ENCODE results near the gene TIMM21. TPM values are rescaled to one million over a fixed set of nuclear protein-coding genes. Genes with fewer than 3 reads are reported as not detected.

The TIMM21 gene
- total and polyA plus RNA-seq, 4 donors, result 22.0 to 39.2 (median 30.0) TPM

GRCh38 chr18:74185860-74186259 is 37.5 kb downstream of the TIMM21 start:
- H3K9ac ChIP-seq (ENCODE audit: low read depth in 1 of 2, low read length in 2 of 2), result no peak overlapping the region
- H3K27me3 ChIP-seq (ENCODE audit: control insufficient read depth in 4 of 4, insufficient read depth in 4 of 4, low read length in 3 of 4), result no peaks in the 10 kb centered on the region
- no peak overlapping the region for H3K4me3 ChIP-seq (ENCODE audit: low read depth in 1 of 3, low read length in 3 of 3)
- TF ChIP-seq MAX (IDR thresholded peaks at IDR 0.05) (no peak), EGR1 (IDR thresholded peaks at IDR 0.05; ENCODE audit: low read depth in 2 of 2) (no peak), FOXA1 (IDR thresholded peaks at IDR 0.05) (no peak), HNF4G (IDR thresholded peaks at IDR 0.05) (no peak), RXRA (IDR thresholded peaks at IDR 0.05) (no peak), ZBTB33 (IDR thresholded peaks at IDR 0.05) (no peak), TAF1 (conservative IDR thresholded peaks at IDR 0.05) (no peak), YY1 (IDR thresholded peaks at IDR 0.05) (no peak), GABPA (IDR thresholded peaks at IDR 0.05 in 1 of 2, conservative IDR thresholded peaks at IDR 0.05 in 1 of 2) (no peak), RAD21 (IDR thresholded peaks at IDR 0.05) (no peak), ATF3 (IDR thresholded peaks at IDR 0.05) (no peak), HNF4A (conservative IDR thresholded peaks at IDR 0.05) (no peak), NR2F2 (IDR thresholded peaks at IDR 0.05) (no peak), CTCF (IDR thresholded peaks at IDR 0.05; ENCODE audit: low read depth, low read length, missing input control) (no peak), FOXA2 (IDR thresholded peaks at IDR 0.05) (no peak), JUND (IDR thresholded peaks at IDR 0.05) (no peak)
- TF ChIP-seq, protein P1, sequence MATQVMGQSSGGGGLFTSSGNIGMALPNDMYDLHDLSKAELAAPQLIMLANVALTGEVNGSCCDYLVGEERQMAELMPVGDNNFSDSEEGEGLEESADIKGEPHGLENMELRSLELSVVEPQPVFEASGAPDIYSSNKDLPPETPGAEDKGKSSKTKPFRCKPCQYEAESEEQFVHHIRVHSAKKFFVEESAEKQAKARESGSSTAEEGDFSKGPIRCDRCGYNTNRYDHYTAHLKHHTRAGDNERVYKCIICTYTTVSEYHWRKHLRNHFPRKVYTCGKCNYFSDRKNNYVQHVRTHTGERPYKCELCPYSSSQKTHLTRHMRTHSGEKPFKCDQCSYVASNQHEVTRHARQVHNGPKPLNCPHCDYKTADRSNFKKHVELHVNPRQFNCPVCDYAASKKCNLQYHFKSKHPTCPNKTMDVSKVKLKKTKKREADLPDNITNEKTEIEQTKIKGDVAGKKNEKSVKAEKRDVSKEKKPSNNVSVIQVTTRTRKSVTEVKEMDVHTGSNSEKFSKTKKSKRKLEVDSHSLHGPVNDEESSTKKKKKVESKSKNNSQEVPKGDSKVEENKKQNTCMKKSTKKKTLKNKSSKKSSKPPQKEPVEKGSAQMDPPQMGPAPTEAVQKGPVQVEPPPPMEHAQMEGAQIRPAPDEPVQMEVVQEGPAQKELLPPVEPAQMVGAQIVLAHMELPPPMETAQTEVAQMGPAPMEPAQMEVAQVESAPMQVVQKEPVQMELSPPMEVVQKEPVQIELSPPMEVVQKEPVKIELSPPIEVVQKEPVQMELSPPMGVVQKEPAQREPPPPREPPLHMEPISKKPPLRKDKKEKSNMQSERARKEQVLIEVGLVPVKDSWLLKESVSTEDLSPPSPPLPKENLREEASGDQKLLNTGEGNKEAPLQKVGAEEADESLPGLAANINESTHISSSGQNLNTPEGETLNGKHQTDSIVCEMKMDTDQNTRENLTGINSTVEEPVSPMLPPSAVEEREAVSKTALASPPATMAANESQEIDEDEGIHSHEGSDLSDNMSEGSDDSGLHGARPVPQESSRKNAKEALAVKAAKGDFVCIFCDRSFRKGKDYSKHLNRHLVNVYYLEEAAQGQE (IDR thresholded peaks at IDR 0.05), result no peak
- H3K36me3 ChIP-seq (ENCODE audit: control insufficient read depth in 4 of 4, insufficient read depth in 3 of 4, low read depth in 1 of 4, low read length in 3 of 4), result no peaks in the 10 kb centered on the region
- 88% methylated on average over 2 of the region's 2 CpGs for WGBS
- H3K27ac ChIP-seq (ENCODE audit: low read depth in 1 of 2, low read length in 2 of 2), result no peak overlapping the region
- no peak for DNase-seq (ENCODE audit: low spot score)
- peaks cover 0 to 4% (median 0%) of the 10 kb centered on the region in 4 donors for H3K4me1 ChIP-seq (ENCODE audit: control insufficient read depth in 4 of 4, insufficient read depth in 4 of 4, low read length in 3 of 4)
- no peaks in the 10 kb centered on the region for H3K9me3 ChIP-seq (ENCODE audit: control insufficient read depth in 4 of 4, low read length in 3 of 4)

DNA sequence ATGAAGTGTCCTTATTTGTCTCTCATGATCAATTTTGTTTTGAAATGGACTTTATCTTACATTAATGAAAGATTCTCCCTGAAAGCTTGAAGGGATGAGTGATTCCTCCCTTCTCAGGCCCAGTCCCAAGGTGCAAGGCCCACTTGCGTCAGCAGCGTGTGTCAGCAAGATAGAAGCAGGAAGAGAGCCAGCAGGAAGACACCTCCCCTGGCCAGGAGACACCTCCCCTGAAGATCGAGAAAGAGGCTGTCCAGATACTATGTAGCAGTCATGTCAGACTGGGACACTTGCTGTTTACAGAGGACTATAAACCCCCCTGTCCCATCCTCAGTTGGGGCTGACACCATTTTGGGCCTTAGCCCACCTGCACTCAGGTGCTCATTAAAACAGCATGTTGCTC is 38.3 kb downstream of the TIMM21 start:
- Histone ChIP-seq H3K27me3 (ENCODE audit: control insufficient read depth in 4 of 4, insufficient read depth in 4 of 4, low read length in 3 of 4) (no peaks in the 10 kb centered on the region), H3K9ac (ENCODE audit: low read depth in 1 of 2, low read length in 2 of 2) (no peak overlapping the region), H3K4me3 (ENCODE audit: low read depth in 1 of 3, low read length in 3 of 3) (no peak overlapping the region), H3K27ac (ENCODE audit: low read depth in 1 of 2, low read length in 2 of 2) (no peak overlapping the region), H3K4me1 (ENCODE audit: control insufficient read depth in 4 of 4, insufficient read depth in 4 of 4, low read length in 3 of 4) (peaks cover 0 to 4% (median 0%) of the 10 kb centered on the region in 4 donors), H3K36me3 (ENCODE audit: control insufficient read depth in 4 of 4, insufficient read depth in 3 of 4, low read depth in 1 of 4, low read length in 3 of 4) (no peaks in the 10 kb centered on the region), H3K9me3 (ENCODE audit: control insufficient read depth in 4 of 4, low read length in 3 of 4) (no peaks in the 10 kb centered on the region)
- TF ChIP-seq ATF3 (IDR thresholded peaks at IDR 0.05) (no peak), SP1 (IDR thresholded peaks at IDR 0.05) (no peak), NR2F2 (IDR thresholded peaks at IDR 0.05) (no peak)
- no peak for DNase-seq (ENCODE audit: low spot score)
- 84% methylated on average over 3 of the region's 3 CpGs for WGBS
